HCT116 (cell line): ENCODE results near the gene COL7A1. TPM values are rescaled to one million over a fixed set of nuclear protein-coding genes. Genes with fewer than 3 reads are reported as not detected.

Experiments used
- ATAC-seq: fragments of 200-7000 bp; cut with Tn5 transposase; 2 replicates; pipeline ENCODE4 v1.9.1; 2020; ENCODE audit warnings: mild to moderate bottlenecking, moderate library complexity
- BruUV-seq: library from RNA; stranded (reverse); fragments of 400-500 nt; replicated peaks from 2 replicates; lab custom pipeline; 2021; lab: Mats Ljungman, UMichigan
- CTCF ChIA-PET: fragments of 300-600 bp; sonication (Branson Sonifier 250); formaldehyde crosslinking; loops from one replicate; lab custom pipeline; 2021; ENCODE audit warnings: antibody characterized with exemption; lab: Charles Lee
- POLR2A ChIA-PET: fragments of 300-600, 350-600 bp; sonication (Branson Sonifier 250); formaldehyde crosslinking; loops from one replicate; lab custom pipeline; 2021; ENCODE audit warnings: antibody characterized with exemption; lab: Charles Lee
- RAD21 ChIA-PET, 2 experiments: fragments of 300-600 bp; sonication (Branson Sonifier 250); formaldehyde crosslinking; loops; one replicate each; lab custom pipeline; 2023; ENCODE audit warnings: low total read pairs in 2 of 2; ENCODE audit not compliant: uncharacterized antibody in 2 of 2, unreplicated experiment in 2 of 2, low non-redundant PET in 1 of 2; lab: Charles Lee
- DNase-seq: peaks from one replicate; pipeline ENCODE4 v3.0.0-alpha.2; 2010; ENCODE audit warnings: low read depth, low spot score
- H2AFZ ChIP-seq: fragments of 200-600 bp; shearing (Covaris generic), sonication (generic); 2 replicates; pipeline ENCODE4 v1.6.1; 2017; ENCODE audit warnings: low read depth, mixed run types, mixed read lengths, antibody characterized with exemption, low read length; ENCODE audit not compliant: poor library complexity, severe bottlenecking
- H3K27ac ChIP-seq: 2 replicates; pipeline ENCODE4 v1.5.1; 2012; ENCODE audit warnings: low read depth, low read length
- H3K27me3 ChIP-seq: fragments of 200-600 bp; sonication (generic); 2 replicates; pipeline ENCODE4 v1.6.1; 2016; ENCODE audit warnings: mixed run types, low read length, mixed read lengths; ENCODE audit not compliant: insufficient read depth
- H3K36me3 ChIP-seq, 2 experiments: fragments of 200-500 bp in 1 of 2; fragments of 200-600 bp in 1 of 2; sonication (Bioruptor generic) in 1 of 2; sonication (generic) in 1 of 2; 2 replicates each; pipeline versions ENCODE4 v1.5.1 to v1.6.1; 2014 to 2016; ENCODE audit warnings: low read length in 2 of 2, inconsistent platforms in 1 of 2, mixed read lengths in 1 of 2, mixed run types in 1 of 2; ENCODE audit not compliant: insufficient read depth in 2 of 2, control insufficient read depth in 1 of 2
- H3K4me1 ChIP-seq, 2 experiments: fragments of 200-600 bp in 1 of 2; sonication (generic) in 1 of 2; 2 replicates each; pipeline versions ENCODE4 v1.5.1 to v1.6.1; 2012 to 2017; ENCODE audit warnings: low read length in 2 of 2, inconsistent platforms in 1 of 2, mild to moderate bottlenecking in 1 of 2, mixed read lengths in 1 of 2, mixed run types in 1 of 2, moderate library complexity in 1 of 2; ENCODE audit not compliant: insufficient read depth in 2 of 2, control insufficient read depth in 1 of 2
- H3K4me2 ChIP-seq: fragments of 200-600 bp; sonication (generic); 2 replicates; pipeline ENCODE4 v1.6.1; 2017; ENCODE audit warnings: mixed run types, low read length, mixed read lengths
- H3K4me3 ChIP-seq, 2 experiments: fragments of 200-600 bp in 1 of 2; sonication (generic) in 1 of 2; replicated peaks in 1 of 2; 2 replicates each; pipeline ENCODE4 v1.5.1; 2011 to 2016; ENCODE audit warnings: low read length in 2 of 2, control low read depth in 1 of 2, low read depth in 1 of 2, mild to moderate bottlenecking in 1 of 2, mixed read lengths in 1 of 2, mixed run types in 1 of 2
- H3K79me2 ChIP-seq: fragments of 200-600 bp; sonication (generic); 2 replicates; pipeline ENCODE4 v1.6.1; 2017; ENCODE audit warnings: mild to moderate bottlenecking, mixed run types, low read length, moderate library complexity, mixed read lengths; ENCODE audit not compliant: insufficient read depth
- H3K9ac ChIP-seq: fragments of 200-600 bp; sonication (generic); 2 replicates; pipeline ENCODE4 v1.6.1; 2016; ENCODE audit warnings: low read length, mixed read lengths
- H3K9me2 ChIP-seq: fragments of 200-600 bp; sonication (generic), shearing (Covaris generic); 2 replicates; pipeline ENCODE4 v1.6.1; 2017; ENCODE audit warnings: mixed run types, mild to moderate bottlenecking, moderate library complexity; ENCODE audit not compliant: insufficient read depth
- H3K9me3 ChIP-seq, 2 experiments: fragments of 200-500 bp in 1 of 2; fragments of 200-600 bp in 1 of 2; sonication (Bioruptor generic) in 1 of 2; sonication (generic) in 1 of 2; 2 replicates each; pipeline ENCODE4 v1.6.1; 2014 to 2017; ENCODE audit warnings: low read length in 2 of 2, mixed read lengths in 2 of 2, inconsistent platforms in 1 of 2, low read depth in 1 of 2, mild to moderate bottlenecking in 1 of 2, mixed run types in 1 of 2, moderate library complexity in 1 of 2; ENCODE audit not compliant: control insufficient read depth in 1 of 2, insufficient read depth in 1 of 2
- H4K20me1 ChIP-seq: fragments of 200-600 bp; sonication (generic), shearing (Covaris generic); 2 replicates; pipeline ENCODE4 v1.6.1; 2017; ENCODE audit warnings: mixed run types, mild to moderate bottlenecking, moderate library complexity; ENCODE audit not compliant: insufficient read depth
- CBX3 ChIP-seq: IDR thresholded peaks from 2 replicates; pipeline ENCODE4 v1.6.1; 2012; ENCODE audit warnings: low read depth
- CTCF ChIP-seq, 3 experiments: fragments of 200-600 bp in 1 of 3; sonication (generic) in 1 of 3; IDR thresholded peaks in 2 of 3; conservative IDR thresholded peaks in 1 of 3; 2 replicates each; pipeline ENCODE4 v1.5.1; 2012 to 2017; ENCODE audit warnings: low read depth in 2 of 3, low read length in 2 of 3, antibody characterized with exemption in 1 of 3, borderline replicate concordance in 1 of 3, control low read depth in 1 of 3, mild to moderate bottlenecking in 1 of 3, mixed read lengths in 1 of 3, mixed run types in 1 of 3, moderate library complexity in 1 of 3; ENCODE audit not compliant: insufficient read depth in 1 of 3
- EZH2 ChIP-seq: fragments of 200-600 bp; sonication (generic); IDR thresholded peaks from 2 replicates; pipeline ENCODE4 v1.6.1; 2017; ENCODE audit warnings: antibody characterized with exemption, mixed run types
- JUND ChIP-seq: IDR thresholded peaks from 2 replicates; pipeline ENCODE4 v1.6.1; 2012
- POLR2A ChIP-seq: IDR thresholded peaks from 2 replicates; pipeline ENCODE4 v1.7.0; 2011; ENCODE audit warnings: borderline replicate concordance; ENCODE audit not compliant: insufficient read depth, insufficient read length; ENCODE audit errors: extremely low read depth
- POLR2AphosphoS5 ChIP-seq: IDR thresholded peaks from 2 replicates; pipeline ENCODE4 v1.6.1; 2011; ENCODE audit warnings: mild to moderate bottlenecking, low read depth, low read length, moderate library complexity
- RAD21 ChIP-seq: IDR thresholded peaks from 2 replicates; pipeline ENCODE4 v1.6.1; 2012; ENCODE audit warnings: low read depth, mild to moderate bottlenecking
- SIN3A ChIP-seq: IDR thresholded peaks from 2 replicates; pipeline ENCODE4 v1.6.1; 2012; ENCODE audit warnings: low read depth
- intact Hi-C: fragments of 100-400 bp; cut with micrococcal nuclease; formaldehyde crosslinking; loops from 2 replicates; pipeline ENCODE4 v1.10.0; 2022
- total RNA-seq: library from RNA; stranded (reverse); gene quantifications from one replicate; pipeline ENCODE4 v1.2.1, GENCODE V29; 2021; ENCODE audit not compliant: unreplicated experiment
- TF ChIP-seq, protein P1 (sequence below): IDR thresholded peaks from 2 replicates; pipeline ENCODE4 v1.6.1; 2012

COL7A1 gene
- total RNA-seq, 1 experiment from 2014 or later = 11.4 TPM

DNA sequence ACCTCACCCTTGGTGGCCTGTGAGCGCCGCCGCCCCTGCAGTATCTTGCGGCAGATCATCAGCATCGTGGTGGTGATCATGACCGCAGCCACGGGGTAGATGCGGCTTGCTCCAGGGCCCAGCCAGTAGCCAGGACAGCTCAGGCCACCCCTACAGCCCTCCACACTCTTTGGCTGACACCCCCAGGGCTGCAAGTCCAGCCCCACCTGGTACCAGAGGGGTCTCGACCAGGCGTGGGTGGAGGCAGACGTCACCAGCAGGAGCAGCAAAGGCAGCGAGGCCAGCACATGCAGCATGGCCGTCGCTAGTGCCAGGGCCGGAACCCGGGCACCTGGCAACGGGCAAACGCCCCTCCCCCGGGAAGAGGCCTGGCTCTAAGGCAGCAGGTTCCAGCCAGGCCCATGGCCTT is 26.3 kb upstream of the COL7A1 start, which contains the start of gene TMEM89:
Gene TMEM89, minus strand, starts transcription at position 309 of the 409 bp plus-strand sequence. Its CDS starts 13 bp downstream, at position 296.
- Histone ChIP-seq H3K9ac (no peak within 1 kb of the TSS), H3K27ac (no peak within 1 kb of the TSS), H3K27me3 (no peaks in the 10 kb centered on the region), H3K9me2 (no peaks in the 10 kb centered on the region), H2AFZ (no peak within 1 kb of the TSS), H3K4me3 (no peak within 1 kb of the TSS), H3K9me3 (peaks cover 14 to 15% of the 10 kb centered on the region in 2 experiments; a peak in 2 of 4 replicates), H3K36me3 (peaks cover 2 to 4% of the 10 kb centered on the region in 2 experiments; a peak in 2 of 4 replicates), H3K4me1 (no peaks in the 10 kb centered on the region), H3K79me2 (no peaks in the 10 kb centered on the region), H3K4me2 (no peak within 1 kb of the TSS), H4K20me1 (no peaks in the 10 kb centered on the region)
- DNase-seq (no peak), ATAC-seq (no peak)
- TF ChIP-seq CTCF (IDR thresholded peaks at IDR 0.05 in 2 of 3, conservative IDR thresholded peaks at IDR 0.05 in 1 of 3; ENCODE audit: borderline replicate concordance in 1 of 3, insufficient read depth in 1 of 3, low read depth in 2 of 3, low read length in 2 of 3) (no peak), JUND (no peak), POLR2A (no peak), EZH2 (no peak), POLR2AphosphoS5 (no peak), RAD21 (no peak), SIN3A (no peak), CBX3 (no peak)
- TF ChIP-seq, protein P1, sequence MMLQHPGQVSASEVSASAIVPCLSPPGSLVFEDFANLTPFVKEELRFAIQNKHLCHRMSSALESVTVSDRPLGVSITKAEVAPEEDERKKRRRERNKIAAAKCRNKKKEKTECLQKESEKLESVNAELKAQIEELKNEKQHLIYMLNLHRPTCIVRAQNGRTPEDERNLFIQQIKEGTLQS = no peak
- BruUV-seq = no TSS peak
- ChIA-PET CTCF (no interaction called here), POLR2A (no interaction called here), RAD21 (no interaction called here)
- intact Hi-C loops = no loop called here
